Right cardiac atrium (tissue), 5 donors: ENCODE measurements around the gene TEX44. TPM values are rescaled to one million over a fixed set of nuclear protein-coding genes. Genes with fewer than 3 reads are reported as not detected.
"Not testable (repeated sequence)": the region's sequence is repeated elsewhere in the genome, so short reads cannot be mapped to it uniquely, and the experiment has no call there.

ENCODE experiments used
- ATAC-seq, 2 donors: fragments of 200-7000 bp; cut with Tn5 transposase; one replicate each; pipeline versions ENCODE4 v1.8.0 to v1.9.1; 2020; ENCODE audit warnings: moderate library complexity in 2 of 2, mild to moderate bottlenecking in 1 of 2
- DNase-seq, 3 donors: peaks; one replicate each; pipeline ENCODE4 v3.0.0-alpha.2; 2020
- H3K27ac ChIP-seq: one replicate; pipeline ENCODE4 v1.5.1; 2013; ENCODE audit warnings: mild to moderate bottlenecking, low read length, control low read depth, moderate library complexity
- H3K27me3 ChIP-seq: one replicate; pipeline ENCODE4 v1.6.1; 2013; ENCODE audit not compliant: control insufficient read depth, insufficient read depth
- H3K4me1 ChIP-seq: one replicate; pipeline ENCODE4 v1.6.1; 2013; ENCODE audit warnings: low read length; ENCODE audit not compliant: control insufficient read depth, insufficient read depth
- H3K4me3 ChIP-seq: one replicate; pipeline ENCODE4 v1.5.1; 2013; ENCODE audit warnings: low read length, control low read depth
- H3K9me3 ChIP-seq: one replicate; pipeline ENCODE4 v1.6.1; 2013; ENCODE audit warnings: low read length; ENCODE audit not compliant: control insufficient read depth
- WGBS: extraction: QIAGEN DNeasy Blood & Tissue Kit; methylation state at CpG from one replicate; pipeline ENCODE4 v1.1.7; 2013; 5-methylcytosine and 5-hydroxymethylcytosine counted together
- intact Hi-C, 4 donors: fragments of 100-400 bp; cut with DNase I; formaldehyde crosslinking; loops; one replicate each; pipeline versions ENCODE4 v1.11.0 to v1.14.0; 2022 to 2023
- polyA plus RNA-seq: library from polyadenylated mRNA; stranded (reverse); fragments of 200-250 nt; gene quantifications from one replicate; pipeline ENCODE4 v1.2.3, GENCODE V29; 2013
- total RNA-seq, 4 donors: library from RNA; stranded (reverse); fragmentation: NEBNext Ultra II Directional; extraction: Animal tissue kit (Norgen Biotek cat#: 25700); gene quantifications; one replicate each; pipeline ENCODE4 v1.2.1, GENCODE V29; 2021
- donor health status: healthy with polysubstance abuse.
- donor health status: DM: no; HTN: yes; CAD: no.
- donor health status: DM: no; HTN: no; CAD: no.
- donor health status: DM: no; HTN: yes; CAD: no; lungs with severe emphysema.
- donor health status: DM: yes; HTN: yes; CAD: no.

Gene TEX44
- total and polyA plus RNA-seq, 5 donors: not detected

- Histone ChIP-seq H3K4me3 (no peak overlapping the region), H3K27ac (no peak overlapping the region), H3K4me1 (no peaks in the 10 kb centered on the region), H3K27me3 (no peaks in the 10 kb centered on the region), H3K9me3 (no peaks in the 10 kb centered on the region)
- intact Hi-C loops: no loop called here
- no peak for DNase-seq
- ATAC-seq: no peak
- 59% methylated on average over 4 of the region's 4 CpGs for WGBS
Observed at GRCh38 chr2:231573096-231573495, 19.6 kb upstream of the TEX44 start.

- DNase-seq: no peak
- peak in 1 of 2 donors; percentile 30 for ATAC-seq
- WGBS: 79% methylated on average over 15 of the region's 15 CpGs
- H3K27ac ChIP-seq: no peak overlapping the region
- H3K4me1 ChIP-seq: no peaks in the 10 kb centered on the region
- H3K27me3 ChIP-seq: no peaks in the 10 kb centered on the region
- H3K4me3 ChIP-seq: no peak overlapping the region
- intact Hi-C loops: no loop called here
- H3K9me3 ChIP-seq: no peaks in the 10 kb centered on the region
Observed at GRCh38 chr2:231573698-231574421, 18.8 kb upstream of the TEX44 start.

DNA sequence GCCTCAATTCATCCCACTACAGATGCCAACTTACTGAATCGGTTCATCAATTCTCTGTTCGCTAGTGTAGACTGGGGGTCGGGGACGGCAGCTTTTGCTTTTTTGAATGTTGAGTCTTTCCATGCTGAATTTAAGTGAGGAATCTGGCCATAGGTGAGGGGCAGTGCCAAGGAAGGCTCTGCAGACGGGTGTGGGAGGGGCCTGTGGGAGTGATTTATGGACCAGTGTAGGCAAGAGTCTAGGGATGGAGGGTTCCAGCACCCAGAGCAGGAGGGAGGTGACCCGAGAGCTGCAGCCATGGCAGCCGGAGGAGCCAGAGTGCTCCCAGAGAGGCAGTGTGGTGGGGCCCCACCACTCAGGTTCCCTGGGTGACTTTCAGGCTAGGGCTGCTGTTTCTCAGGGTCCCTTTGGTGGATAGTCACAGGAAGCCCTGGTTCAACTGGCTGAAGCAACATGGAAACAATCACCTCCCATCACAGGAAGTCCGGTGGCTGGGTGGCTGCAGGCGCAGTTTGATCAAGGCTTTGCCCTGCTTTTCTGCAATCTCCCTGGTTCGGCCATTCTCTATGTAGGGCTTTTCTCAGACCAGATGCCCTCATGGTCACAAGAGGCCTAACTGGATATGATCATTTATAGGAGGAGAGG is 16.9 kb upstream of the TEX44 start:
- WGBS: 95% methylated on average over 10 of the region's 10 CpGs
- no peaks in the 10 kb centered on the region for H3K4me1 ChIP-seq
- no peaks in the 10 kb centered on the region for H3K27me3 ChIP-seq
- DNase-seq: no peak
- no peak overlapping the region for H3K27ac ChIP-seq
- peak in 1 of 2 donors; percentile 22 for ATAC-seq
- intact Hi-C loops: no loop called here
- no peak overlapping the region for H3K4me3 ChIP-seq
- H3K9me3 ChIP-seq: no peaks in the 10 kb centered on the region

GRCh38 chr2:231576465-231576864 is 16.2 kb upstream of the TEX44 start:
- no peak for DNase-seq
- Histone ChIP-seq H3K4me1 (no peaks in the 10 kb centered on the region), H3K9me3 (no peaks in the 10 kb centered on the region), H3K4me3 (no peak overlapping the region), H3K27ac (no peak overlapping the region), H3K27me3 (no peaks in the 10 kb centered on the region)
- intact Hi-C loops: no loop called here
- 77% methylated on average over 4 of the region's 4 CpGs for WGBS
- peak in 1 of 2 donors; percentile 32 for ATAC-seq

DNA sequence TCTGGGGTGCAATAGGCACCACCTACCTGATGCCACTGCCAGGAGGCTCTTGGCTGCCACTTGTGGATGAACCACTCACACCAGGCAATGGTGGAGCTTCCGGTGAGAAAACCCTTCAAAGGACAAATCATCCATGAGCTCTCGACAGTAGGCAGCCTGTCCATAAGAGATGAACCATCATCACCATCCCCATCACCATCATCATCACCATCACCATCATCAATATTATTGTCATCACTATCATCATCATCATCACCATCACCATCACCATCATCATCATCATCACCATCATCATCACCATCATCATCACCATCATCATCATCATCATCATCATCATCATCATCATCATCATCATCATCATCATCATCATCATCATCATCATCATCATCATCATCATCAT is 14.0 kb upstream of the TEX44 start:
- ATAC-seq, H3K4me3 ChIP-seq, DNase-seq, H3K9me3 ChIP-seq, intact Hi-C loops, H3K27ac ChIP-seq, H3K4me1 ChIP-seq, H3K27me3 ChIP-seq: not testable (repeated sequence)
- 99% methylated on average over 2 of the region's 2 CpGs for WGBS

DNA sequence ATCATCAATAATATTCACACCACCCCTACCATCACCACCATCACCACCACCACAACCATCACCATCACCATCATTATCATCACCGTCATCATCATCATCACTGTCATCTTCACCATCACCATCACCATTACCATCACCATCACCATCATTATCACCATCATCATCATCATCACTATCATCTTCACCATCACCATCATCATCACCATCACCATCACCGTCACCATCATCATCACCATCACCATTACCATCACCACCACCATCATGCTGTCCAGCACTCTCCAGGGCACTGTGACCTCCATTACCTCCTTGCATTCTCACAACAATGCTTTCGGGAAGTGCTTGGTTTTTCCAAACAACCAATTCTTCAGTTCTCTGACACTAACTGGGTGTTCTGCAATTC is 13.1 kb upstream of the TEX44 start:
- ATAC-seq (no peak), DNase-seq (no peak)
- intact Hi-C loops: no loop called here
- Histone ChIP-seq H3K27me3 (no peaks in the 10 kb centered on the region), H3K27ac (no peak overlapping the region), H3K4me1 (no peaks in the 10 kb centered on the region), H3K4me3 (no peak overlapping the region), H3K9me3 (no peaks in the 10 kb centered on the region)
- WGBS: 98% methylated on average over 3 of the region's 3 CpGs

DNA sequence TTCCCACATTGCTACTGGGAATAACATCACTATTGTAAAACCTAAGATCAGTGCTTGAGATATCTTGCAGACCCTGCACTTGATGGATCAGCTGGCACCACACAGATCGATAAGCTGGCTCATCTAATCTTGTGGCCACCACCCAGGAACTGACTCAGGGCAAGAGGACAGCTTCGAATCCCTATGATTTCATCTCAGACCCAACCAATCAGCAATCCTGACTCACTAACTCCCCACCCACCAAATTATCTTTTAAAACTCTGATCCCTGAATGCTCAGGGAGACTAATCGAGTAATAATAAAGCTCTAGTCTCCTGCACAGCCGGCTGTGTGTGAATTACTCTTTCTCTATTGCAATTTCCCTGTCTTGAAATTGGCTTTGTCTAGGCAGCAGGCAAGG is 11.3 kb upstream of the TEX44 start:
- 63% methylated on average over 4 of the region's 4 CpGs for WGBS
- no peak for DNase-seq
- Histone ChIP-seq H3K27ac (no peak overlapping the region), H3K27me3 (no peaks in the 10 kb centered on the region), H3K4me1 (no peaks in the 10 kb centered on the region), H3K9me3 (no peaks in the 10 kb centered on the region), H3K4me3 (no peak overlapping the region)
- intact Hi-C loops: no loop called here
- ATAC-seq: no peak

- WGBS: 48% methylated on average over 11 of the region's 11 CpGs
- DNase-seq: no peak
Observed at GRCh38 chr2:231583982-231584381, 8.7 kb upstream of the TEX44 start.

GRCh38 chr2:231587744-231588143 is 4.9 kb upstream of the TEX44 start:
- H3K9me3 ChIP-seq, intact Hi-C loops, H3K4me3 ChIP-seq, H3K27me3 ChIP-seq, H3K27ac ChIP-seq, DNase-seq, ATAC-seq, H3K4me1 ChIP-seq: not testable (repeated sequence)
- 98% methylated on average over 1 of the region's 1 CpG for WGBS

More at GRCh38 chr2:231583982-231584381, 8.7 kb upstream of the TEX44 start:
- H3K27me3 ChIP-seq: no peaks in the 10 kb centered on the region
- H3K9me3 ChIP-seq: no peaks in the 10 kb centered on the region
- intact Hi-C loops: no loop called here
- H3K4me1 ChIP-seq: no peaks in the 10 kb centered on the region
- ATAC-seq: peak in 1 of 2 donors; percentile 72
- no peak overlapping the region for H3K4me3 ChIP-seq
- H3K27ac ChIP-seq: no peak overlapping the region

DNA sequence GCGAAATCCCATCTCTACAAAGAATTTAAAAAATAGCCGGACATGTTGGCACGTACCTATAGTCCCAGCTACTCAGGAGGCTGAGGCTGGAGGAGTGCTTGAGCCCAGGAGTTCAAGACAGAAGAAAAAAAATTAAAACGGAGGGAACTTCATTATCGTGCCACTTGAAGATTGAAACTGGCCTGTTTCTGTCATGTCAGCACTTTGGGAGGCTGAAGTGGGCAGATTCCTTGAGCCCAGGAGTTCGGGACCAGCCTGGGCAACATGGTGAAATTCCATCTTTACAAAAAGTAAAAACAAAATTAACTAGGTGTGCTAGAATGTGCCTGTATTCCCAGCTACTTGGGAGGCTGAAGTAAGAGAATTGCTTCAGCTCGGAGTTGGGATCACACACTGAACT is 3.0 kb upstream of the TEX44 start:
- WGBS: 84% methylated on average over 7 of the region's 7 CpGs
- Histone ChIP-seq H3K4me3 (no peak overlapping the region), H3K27ac (no peak overlapping the region), H3K9me3 (no peaks in the 10 kb centered on the region), H3K4me1 (no peaks in the 10 kb centered on the region), H3K27me3 (no peaks in the 10 kb centered on the region)
- intact Hi-C loops: no loop called here
- DNase-seq: no peak
- no peak for ATAC-seq

- H3K9me3 ChIP-seq: no peaks in the 10 kb centered on the region
- WGBS: 68% methylated on average over 6 of the region's 6 CpGs
- no peaks in the 10 kb centered on the region for H3K4me1 ChIP-seq
- no peak for DNase-seq
- no peaks in the 10 kb centered on the region for H3K27me3 ChIP-seq
- no peak overlapping the region for H3K27ac ChIP-seq
- no peak for ATAC-seq
- no peak overlapping the region for H3K4me3 ChIP-seq
- intact Hi-C loops: no loop called here
Observed at GRCh38 chr2:231590614-231591013, 2.0 kb upstream of the TEX44 start.
